Uterus (tissue), 2 donors: Measurements from ENCODE around the gene MAN2A2.

ENCODE experiments used
- POLR2A ChIP-seq, 2 donors: fragments of 450-650 bp; IDR thresholded peaks; one replicate each; pipeline ENCODE4 v1.6.1; 2016; ENCODE audit warnings: antibody characterized with exemption in 2 of 2, mild to moderate bottlenecking in 1 of 2, moderate library complexity in 1 of 2
- TF ChIP-seq, protein P1 (sequence below), 4 experiments: fragments of 200-600 bp in 2 of 4; fragments of 450-650 bp in 2 of 4; sonication (generic) in 2 of 4; IDR thresholded peaks; one replicate each; pipeline ENCODE4 v1.5.1; 2016 to 2019; ENCODE audit warnings: antibody characterized with exemption in 4 of 4, mild to moderate bottlenecking in 2 of 4, moderate library complexity in 1 of 4

- TF ChIP-seq, protein P1, sequence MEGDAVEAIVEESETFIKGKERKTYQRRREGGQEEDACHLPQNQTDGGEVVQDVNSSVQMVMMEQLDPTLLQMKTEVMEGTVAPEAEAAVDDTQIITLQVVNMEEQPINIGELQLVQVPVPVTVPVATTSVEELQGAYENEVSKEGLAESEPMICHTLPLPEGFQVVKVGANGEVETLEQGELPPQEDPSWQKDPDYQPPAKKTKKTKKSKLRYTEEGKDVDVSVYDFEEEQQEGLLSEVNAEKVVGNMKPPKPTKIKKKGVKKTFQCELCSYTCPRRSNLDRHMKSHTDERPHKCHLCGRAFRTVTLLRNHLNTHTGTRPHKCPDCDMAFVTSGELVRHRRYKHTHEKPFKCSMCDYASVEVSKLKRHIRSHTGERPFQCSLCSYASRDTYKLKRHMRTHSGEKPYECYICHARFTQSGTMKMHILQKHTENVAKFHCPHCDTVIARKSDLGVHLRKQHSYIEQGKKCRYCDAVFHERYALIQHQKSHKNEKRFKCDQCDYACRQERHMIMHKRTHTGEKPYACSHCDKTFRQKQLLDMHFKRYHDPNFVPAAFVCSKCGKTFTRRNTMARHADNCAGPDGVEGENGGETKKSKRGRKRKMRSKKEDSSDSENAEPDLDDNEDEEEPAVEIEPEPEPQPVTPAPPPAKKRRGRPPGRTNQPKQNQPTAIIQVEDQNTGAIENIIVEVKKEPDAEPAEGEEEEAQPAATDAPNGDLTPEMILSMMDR (IDR thresholded peaks at IDR 0.05), result no peak
- peak in 1 of 2 donors; percentile 63 for TF ChIP-seq POLR2A (IDR thresholded peaks at IDR 0.05)
Measured at GRCh38 chr15:90954712-90955623, 51.9 kb downstream of the MAN2A2 start, which contains the start of gene RCCD1.
